Retina (tissue), 1 donor: ENCODE data around the gene RGS19.
A peak's percentile ranks its signal among the peaks of the same experiment; 100 is the strongest.

Experiments used
- DNase-seq: peaks from one replicate; pipeline ENCODE4 v3.0.0-alpha.2; 2016

The RGS19 gene

DNA sequence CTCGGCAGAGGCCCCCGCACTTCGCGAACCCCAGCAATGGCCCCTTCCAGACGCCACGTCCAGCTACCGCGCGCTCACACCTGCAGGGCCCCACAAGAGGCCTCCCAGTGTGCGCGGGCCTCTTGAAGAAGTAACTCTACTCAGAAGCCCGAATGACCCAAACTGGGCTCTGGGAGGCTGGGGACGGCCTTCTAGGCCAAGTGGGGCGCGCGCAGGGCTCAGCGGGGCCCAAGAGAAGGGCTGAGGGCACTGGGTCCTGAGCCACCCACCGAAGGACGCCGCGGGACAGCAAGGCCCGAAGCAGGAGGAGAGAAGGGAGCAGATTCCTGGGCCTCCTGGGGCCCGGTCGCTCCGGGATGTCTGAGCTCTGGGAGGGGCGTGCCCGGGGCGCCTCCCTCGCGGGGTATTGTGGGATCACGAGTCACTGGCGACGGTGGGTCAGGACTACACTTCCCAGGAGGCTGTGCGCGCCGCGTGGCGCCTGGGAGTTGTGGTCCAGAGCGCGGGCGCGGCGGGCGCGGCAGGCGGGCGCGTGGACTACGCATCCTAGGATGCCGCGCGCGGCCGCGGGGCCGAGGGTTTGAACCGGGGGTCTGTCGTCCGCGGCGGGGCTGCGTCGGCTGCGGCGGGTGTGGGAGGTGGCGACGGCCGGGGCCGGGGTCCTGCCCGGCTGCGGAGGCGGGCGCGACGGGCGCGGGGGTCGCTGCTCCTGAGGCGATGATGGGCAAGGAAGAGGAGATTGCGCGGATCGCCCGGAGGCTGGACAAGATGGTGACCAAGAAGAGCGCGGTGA lies 16.5 kb downstream of the RGS19 start, which contains the start of gene TCEA2:
Gene TCEA2, plus strand, starts transcription at position 603 of the 793 bp plus-strand sequence. Its CDS starts 115 bp downstream, at position 718.
- peak; percentile 97 for DNase-seq

DNA sequence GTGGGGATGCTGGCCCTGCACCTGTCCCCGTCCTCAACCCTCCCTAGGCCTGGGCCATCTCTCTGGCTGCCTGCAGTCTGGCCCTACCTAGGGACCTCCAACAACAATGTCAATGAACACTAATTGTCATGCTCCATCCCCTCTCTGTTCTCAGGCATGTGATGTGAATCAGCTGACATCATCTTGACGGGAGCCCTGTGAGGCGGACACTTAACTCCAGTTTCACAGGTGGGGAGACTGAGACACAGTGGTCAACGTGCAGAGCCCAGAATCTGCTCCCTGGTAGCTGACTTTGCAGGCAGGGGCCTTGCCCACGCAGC lies 17.1 kb downstream of the RGS19 start:
- no peak for DNase-seq

DNA sequence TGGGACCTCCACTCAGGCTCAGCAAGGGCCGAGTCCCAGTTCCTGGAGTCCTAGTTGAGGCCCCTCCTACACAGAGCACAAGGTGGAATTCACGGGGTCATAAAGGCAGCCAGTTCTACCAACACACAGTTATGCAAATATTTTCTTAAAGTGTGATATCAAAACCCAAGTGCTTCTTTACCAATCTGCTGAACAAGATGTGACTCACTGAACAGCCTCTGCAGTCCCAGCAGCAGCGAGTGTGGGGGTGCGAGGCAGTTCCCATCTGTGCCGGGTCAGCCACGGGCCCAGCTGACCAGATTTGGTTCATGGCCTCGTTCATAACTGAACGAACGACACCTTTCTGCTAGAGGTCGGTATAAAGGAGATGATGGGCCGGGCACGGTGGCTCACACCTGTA lies 20.8 kb downstream of the RGS19 start:
- DNase-seq: no peak

DNA sequence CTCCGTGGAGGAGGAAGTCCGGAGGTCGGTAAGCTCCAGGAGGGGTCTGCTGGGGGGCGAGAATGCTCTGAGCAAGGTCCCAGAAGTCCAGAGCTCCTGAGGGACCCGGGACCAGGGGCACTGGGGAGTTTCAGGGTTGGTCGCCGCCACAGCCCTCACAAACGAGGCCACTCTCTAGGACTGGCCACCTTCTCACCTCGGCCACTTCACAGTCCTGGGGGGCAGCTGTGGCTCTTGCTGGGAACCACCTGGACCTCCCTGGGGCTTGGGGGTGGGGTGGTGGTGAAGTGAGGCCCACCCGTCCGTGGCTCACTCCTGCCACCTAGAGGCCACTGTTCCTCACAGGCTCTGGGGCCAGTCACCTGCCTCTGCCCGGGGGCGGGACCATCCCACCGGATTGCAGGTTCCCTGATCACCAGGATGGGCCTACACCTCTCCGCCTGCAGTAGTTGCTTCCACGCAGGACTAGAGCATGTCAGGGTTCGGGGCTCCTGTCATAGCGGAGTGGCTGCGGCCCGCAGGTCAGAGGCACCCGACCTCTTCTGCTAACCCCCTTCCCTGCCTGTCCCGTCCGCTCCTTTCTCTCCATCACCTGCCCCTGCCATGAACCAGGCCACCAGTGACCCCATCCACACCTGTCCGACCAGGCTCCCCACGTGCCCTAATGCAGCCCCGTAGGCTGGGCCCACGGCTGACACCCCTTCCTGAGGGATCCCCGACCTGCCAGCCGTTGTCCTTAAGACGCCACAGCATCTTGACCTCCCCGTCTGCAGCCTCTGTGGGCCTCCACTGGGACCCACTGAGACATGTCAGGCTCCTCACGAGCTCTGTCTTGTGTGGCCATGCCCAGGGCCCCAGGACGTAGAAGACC lies 21.5 kb downstream of the RGS19 start:
- DNase-seq: peak; percentile 76

DNA sequence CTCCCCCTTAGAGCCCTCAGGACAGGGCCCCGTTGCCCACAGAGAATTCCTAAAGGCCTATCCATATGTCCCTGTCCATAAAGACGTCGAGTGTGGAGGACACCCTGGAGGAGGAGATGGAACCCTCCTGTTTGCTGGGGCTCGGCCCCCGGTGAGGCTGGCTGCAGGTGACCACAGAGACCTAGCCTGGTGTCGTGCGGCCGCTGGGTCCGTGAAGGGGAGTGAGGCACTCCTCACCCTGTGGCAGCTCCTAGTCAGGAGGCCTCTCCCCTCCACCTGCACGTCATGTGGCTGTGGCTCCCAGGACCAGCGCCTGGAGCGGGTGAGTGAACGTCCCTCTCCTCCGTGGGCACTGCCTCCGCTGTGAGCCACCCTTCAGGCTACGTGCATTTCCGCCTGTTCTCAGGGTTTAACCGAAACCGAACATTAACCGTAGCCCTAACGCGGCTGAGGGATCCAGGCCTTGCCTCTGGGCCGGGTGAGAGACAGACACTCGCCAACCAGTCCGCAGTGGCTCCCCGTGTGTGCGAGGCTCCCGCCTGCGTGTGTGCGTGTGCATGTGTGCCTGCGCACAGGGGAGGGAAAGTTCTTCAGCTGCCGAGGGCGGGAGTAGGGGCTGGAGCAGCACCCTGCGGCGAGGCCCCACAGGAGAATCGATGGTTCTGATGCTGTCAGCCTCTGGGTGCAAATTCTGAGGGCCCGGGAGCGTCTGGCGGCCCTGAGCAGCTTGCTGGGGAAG lies 22.3 kb downstream of the RGS19 start:
- no peak for DNase-seq

DNA sequence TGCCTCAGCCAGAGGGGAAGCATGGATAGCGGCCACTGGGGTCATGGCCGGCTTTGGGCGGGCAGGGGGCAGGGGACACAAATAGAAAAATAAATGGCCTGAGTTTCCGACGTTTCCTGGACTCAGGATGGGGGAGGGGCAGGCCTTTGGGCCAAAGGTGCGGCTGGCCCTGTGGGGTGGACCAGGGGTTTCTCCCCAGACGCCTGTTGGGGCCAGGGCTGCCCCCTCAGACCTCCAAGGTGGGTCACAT lies 22.8 kb downstream of the RGS19 start:
- no peak for DNase-seq

DNA sequence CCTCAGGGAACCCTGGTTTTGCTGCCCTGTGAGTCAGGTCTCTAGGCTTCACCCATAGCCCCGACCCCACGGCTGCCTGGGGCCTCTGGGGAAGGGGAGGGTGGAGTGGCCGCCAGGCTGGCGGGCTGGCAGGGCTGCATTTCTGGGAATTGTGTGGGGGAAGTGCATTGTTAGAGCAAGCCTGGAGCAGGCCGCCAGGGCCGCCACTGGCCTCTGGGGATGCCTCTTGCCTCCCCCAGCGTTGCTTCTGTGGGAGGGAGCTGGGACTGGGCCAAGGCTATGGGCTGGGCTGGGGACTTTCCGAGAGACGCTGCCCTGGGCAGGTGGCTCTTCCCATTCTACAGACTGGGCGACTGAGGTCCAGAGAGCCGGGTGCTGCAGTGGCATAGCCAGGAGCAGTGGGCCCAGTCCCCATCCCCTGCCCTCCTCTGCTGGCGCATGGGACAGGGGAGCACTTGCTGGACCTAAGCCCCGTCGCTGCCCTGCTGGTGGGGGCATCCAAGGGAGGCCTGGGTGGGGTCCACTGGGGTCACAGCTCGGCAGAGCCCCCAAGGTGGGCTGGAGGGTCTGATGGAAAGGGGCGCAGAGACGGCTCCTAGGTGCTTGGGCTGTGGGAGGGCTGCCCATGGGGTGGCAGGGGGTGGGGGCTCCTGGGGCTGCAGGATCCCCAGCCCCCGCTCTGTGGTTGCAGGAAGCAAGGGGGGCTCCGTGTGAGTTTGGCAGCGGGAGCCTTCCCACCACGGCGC lies 23.3 kb downstream of the RGS19 start:
- DNase-seq: no peak

DNA sequence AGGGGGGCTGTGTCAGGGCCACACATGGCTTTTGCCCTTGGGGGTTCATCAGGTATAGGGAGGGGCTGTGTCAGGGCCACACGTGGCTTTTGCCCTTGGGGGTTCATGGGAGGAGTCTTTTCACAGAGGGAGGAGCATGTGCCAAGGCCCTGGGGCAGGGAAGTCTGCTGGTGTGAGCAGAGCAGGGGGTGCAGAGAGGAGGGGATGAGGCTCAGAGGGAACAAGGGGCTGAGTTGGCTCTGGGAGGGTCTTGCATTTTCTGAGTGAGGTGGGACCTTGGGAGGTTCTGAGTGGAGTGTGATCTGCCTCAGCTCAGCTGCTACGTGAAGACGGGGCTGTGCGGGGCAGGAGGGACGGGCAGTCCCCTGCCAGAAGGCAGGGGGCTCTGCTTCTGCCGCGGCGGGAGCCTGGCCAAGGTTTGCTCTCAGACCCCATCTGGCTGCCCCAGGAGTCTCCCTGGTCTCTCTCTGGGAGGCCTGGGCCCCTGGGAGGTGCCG lies 23.9 kb downstream of the RGS19 start:
- DNase-seq: no peak

DNA sequence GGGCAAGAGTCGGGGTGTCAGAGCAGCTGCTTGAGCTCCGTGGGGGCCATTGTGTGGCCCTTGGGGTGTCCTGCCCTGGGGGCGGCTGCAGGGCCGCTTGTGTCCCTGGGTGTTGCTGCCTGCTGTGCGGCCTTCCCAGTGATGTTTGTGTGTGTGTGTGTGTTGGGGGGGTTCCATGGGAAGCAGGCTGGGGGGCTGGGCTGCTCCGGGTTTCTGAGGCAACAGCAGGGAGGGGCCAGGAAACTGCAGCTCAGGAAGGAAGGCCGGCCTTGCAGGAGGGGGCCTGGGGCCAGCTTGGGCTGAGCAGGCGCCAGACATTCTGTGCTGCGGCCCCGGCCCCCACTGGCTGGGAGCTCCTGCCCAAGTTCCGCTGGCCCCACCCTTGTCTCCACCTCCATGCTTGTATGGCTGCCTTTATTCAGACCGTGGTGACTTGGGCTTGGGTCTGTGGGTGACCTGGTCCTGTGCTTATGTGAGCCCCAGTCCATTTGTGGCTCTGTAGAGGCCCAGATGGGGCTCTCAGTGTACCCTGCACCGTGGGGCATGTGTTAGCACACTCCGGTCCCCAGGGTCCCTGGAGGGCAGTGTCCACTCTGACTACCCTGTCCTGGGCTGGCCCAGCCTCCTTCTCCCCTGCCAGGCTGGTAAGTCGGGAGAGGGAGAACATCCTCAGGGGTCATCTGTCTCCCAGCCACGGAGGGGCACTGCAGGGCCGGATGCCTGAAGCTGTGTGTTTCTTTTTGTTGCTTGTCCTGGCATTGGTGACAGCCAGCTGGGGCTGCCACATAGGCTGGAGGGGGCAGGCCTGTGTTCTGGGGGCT lies 25.3 kb downstream of the RGS19 start:
- no peak for DNase-seq

DNA sequence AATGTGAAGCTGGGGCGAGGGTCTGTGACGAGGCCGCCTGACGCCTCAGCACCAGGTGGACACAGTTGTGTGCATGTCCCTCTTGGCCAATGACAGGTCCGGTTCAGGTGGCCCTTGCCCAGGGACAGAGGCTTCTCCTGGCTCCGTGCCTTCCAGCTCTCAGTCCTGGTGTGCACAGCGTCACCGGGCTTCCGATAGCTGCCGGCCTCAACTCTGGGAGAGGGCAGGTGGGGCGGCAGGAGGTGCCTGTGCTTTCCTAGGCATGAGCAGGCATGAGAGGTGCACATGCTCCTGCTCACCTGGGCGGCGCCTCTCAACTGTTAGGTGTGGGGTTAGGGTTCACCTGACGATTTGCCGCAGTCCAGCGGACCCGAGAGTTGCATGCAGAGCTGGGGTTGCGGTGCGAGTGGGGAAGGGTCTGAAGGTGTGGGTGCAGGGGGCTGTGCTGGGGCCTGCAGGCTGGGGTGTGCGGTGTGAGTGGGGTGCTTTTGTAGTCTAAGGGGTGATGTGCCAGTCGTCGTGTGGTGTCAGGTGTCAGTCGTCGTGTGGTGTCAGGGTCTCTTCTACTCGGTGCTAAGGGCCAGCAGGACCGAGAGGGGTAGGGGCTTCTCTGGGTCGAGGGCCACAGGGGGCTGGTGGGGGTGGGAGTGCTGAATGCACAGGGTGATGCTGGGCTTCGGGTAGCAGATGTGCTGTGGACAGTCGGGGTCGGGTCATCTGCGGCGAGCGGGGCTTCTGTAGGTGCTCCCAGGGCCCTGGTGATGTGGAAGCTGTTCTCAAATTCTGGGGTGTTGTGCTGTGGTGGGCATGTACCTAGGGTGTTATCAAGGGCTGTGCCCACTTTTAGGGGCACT lies 26.1 kb downstream of the RGS19 start:
- no peak for DNase-seq

DNA sequence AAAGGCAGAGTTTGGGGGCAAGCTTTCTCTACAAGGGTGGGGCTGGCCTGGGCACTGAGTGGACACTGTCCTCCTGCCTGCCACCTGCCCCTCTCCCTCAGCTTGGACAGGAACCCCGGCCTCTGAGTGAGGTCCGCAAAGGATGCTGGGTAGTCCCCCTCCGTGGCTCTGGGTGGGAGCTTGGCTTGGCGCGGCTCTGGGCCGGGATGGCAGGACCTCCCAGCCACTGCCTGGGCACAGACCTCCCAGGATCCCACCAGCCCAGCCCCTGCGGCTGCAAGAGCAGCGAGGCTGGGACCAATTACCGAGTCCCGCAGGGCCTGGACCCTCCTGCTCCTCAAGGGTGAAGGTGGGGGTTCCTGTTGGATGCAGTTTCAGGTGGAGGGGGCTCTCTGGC lies 27.0 kb downstream of the RGS19 start:
- DNase-seq: no peak

DNA sequence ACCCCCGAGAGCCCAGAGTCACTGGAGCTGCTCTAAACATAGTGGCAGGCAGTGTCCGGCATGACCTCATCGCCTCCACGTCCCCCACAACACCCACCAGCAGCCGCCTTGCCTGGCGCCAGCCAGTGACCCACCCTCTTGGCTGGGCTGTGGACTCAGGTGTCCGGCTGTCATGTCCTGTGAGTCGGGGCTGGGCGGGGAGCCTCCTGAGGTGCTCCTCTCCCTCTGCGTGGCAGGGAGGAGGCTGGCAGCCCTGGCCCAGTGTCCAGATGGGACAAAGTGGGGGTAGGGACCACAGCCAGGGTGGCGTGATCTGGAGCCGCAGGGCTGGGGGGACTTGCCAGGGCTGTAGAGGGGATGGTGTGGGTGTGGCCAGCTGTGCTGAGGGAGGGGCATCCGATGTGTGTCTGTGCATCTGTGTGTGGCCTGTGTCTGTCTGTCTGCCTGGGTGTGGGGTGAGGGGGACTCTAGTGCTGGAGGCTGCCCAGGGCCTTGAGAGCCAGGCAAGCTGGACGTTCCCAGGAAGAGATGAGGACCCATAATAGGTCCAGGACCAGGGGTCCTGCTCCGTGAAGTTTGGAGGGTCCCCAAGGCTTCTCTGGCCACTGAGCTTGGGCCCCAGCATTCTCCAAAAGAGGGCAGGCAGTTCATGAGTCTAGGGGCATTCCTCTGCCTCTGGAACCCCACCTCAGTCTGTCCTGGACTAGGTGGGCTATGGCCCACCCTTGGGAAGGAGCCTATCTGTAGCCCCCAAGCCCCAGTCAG lies 27.6 kb downstream of the RGS19 start:
- DNase-seq: no peak

DNA sequence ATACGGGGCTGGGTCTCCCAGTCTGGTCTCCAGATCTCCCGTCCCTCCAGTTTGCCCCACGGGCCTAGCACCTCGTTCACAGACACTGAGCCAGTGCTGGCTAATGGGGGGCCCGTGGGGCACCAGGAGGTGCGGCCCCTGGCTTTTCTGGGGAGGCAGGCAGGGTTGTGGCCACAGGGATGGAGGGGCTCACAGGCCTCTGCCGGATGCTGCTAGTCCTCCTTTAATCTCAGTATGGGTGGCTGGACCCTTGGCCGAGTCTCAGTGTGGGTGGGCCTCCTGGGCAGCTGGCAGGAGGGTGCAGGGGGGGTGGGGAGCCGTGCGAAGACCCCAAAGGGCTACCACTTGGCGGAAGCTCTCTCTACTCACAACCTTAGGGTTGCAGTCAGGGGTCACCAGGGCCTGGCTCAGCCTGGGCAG lies 28.3 kb downstream of the RGS19 start:
- DNase-seq: no peak

DNA sequence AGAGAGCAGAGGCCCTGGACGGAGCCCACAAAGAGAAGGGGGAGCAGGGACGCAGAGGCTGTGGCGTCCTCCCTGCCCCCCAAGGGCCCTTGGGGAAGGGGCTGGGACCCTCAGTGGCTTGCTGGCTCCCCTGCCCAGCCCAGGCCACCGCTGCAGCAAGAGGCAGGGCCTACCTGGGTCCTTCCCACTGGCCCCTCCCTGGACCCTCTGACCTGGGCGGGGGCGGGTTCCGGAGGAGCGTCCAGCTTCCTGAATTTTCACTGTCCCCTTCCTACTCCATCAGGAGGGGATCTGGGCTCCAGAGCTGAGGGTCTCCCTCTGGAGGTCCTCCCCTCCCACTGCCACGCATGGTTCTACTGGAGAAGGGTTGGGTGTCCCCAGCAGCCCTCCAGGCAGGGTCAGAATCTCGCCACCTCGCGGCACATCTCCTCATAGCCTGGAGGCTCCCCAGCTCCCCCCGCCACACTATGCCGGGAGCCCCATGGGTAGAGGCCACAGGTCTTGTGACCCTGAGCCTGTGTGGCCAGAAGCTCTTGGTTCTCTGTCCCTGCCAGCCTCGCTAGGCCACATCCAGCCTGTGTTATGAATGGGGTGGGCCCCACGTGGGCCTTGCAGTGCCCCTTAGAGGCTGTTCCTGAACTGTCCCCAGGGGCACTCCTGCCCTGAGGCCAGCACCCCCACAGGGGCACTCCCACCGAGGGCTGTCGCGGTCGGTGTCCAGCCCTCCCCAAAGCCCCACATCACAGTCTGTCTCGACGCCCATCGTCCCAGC lies 28.9 kb downstream of the RGS19 start:
- DNase-seq: no peak

DNA sequence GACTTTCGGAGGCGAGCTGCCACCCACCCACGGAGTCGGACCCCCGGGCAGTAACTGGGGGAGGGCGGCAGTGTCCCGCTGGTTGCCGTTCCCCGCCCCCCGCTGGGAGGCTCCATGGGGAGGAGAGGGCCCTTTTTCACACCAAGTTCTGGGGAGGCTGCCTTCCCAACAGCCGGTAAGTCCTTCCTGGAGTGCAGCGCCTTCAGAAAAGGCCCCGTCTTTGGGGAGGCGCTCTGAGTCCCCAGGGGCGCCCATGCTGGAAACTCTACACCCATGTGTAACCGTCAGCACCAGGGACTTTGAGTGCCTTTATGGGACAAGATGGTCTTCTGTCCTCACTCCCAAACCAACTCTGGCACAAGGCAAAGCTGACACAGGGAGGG lies 29.4 kb downstream of the RGS19 start:
- no peak for DNase-seq

DNA sequence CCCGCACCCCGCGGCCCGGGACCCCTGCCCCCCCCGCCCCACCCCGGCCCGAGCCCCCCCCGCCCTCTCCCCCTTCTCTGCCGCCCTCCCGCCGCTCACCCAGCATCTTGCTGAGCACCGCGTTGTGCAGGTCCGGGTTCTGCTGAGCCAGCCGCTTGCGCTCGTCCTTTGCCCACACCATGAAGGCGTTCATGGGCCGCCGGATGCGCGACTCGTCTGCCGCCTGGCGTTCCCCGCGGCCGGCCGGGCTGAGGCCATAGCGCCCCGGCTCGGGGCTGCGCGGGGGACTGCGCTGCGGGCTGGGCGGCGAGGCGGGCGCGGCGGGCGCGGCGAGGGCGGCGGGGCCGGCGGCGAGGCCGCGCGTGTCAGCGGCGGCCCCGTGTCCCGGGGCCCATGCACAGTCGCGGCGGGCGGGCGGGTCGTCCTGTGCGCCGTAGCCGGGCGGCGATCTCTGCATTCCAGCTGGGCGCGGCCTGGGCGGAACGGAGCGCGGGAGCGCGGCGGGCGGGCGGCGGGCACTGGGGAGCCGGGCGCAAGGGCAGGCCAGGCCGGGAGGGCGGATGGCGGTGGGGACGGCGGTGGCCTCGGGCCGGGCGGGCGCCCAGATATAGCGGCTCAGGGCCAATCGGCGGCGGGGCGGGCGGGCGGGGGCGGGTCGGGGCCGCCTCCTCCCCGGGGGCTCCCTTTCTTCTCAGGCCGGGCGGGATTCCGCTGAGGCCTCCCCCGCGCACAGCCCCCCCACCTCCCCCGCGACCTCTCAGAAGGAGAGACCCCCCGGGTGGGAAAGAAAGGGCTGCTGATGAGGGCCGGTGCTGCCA lies 30.0 kb downstream of the RGS19 start, which contains the start of gene SOX18:
Gene SOX18, minus strand, starts transcription at position 580 of the 818 bp plus-strand sequence. Its CDS starts 123 bp downstream, at position 457.
- no peak for DNase-seq

DNA sequence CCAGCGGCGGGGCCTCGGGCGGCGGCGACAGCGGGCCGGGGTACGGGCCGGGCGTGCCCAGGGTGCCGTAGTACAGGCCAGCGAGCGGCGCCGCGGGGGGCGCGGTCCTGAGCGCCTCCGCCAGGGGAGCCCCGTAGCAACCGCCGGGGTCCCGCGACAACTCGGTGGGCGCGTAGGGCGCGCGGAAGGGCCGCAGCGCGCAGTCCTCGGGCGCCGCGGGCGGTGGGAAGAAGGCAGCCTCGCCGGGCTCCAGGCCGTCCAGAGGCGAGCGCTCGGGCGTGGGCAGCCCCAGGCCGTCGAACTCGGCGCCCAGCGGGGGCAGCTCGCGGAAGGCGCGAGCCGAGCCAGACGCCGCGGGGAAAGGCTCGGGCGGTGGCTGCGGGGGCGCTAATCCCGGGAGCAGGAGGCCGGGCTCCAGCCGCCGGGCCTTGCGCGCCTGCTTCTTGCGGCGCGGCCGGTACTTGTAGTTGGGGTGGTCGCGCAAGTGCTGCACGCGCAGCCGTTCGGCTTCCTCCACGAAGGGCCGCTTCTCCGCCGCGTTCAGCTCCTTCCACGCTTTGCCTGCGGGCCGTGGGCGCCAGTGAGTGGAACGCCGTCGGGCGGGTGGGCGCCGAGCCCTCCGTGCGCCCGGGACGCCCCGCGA lies 30.8 kb downstream of the RGS19 start:
- no peak for DNase-seq

DNA sequence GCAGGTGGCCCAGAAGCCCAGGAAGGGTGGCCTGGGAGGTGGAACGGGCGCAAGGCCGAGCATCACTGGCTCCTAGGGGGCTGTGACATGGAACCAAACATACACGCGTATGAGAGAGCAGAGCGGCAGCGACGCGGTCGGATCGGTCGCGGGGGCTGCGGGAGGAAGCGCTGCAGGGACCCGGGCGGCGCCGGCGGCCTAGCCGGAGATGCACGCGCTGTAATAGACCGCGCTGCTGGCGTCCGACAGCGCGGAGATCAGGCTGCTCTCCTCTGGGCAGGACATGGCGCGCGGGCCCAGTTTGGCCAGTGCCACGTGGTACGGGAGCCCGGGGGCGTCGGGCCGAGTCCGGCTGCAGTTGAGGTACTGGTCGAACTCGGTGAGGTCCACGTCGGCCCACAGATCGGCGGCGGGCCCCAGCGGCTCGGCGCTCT lies 31.3 kb downstream of the RGS19 start:
- peak; percentile 48 for DNase-seq
